Stimulated activated CD8-positive, alpha-beta memory T cell treated with anti-CD3 and anti-CD28 coated beads, Interleukin-7, amount 100 ng/mL, for 48 hours (primary cell): Measurements from ENCODE around the gene NCAPD3.
"Not testable (repeated sequence)": the region's sequence is repeated elsewhere in the genome, so short reads cannot be mapped to it uniquely, and the experiment has no call there.

ENCODE experiments used
- DNase-seq, 2 donors: peaks; one replicate each; pipeline ENCODE4 v3.0.0-alpha.2; 2020; ENCODE audit warnings: low read depth in 1 of 2; ENCODE audit errors: extremely low read depth in 1 of 2

NCAPD3 gene

GRCh38 chr11:134223836-134224709, at the start of gene NCAPD3, which contains the start of gene VPS26B:
Gene NCAPD3 (minus strand): TSS chr11:134223967. CDS start chr11:134223926, 41 bp downstream.
Gene VPS26B (plus strand): TSS chr11:134224671. CDS start chr11:134225123, 452 bp downstream.
- DNase-seq, result peak; percentile 91 to 95

- no peak for DNase-seq
Measured at GRCh38 chr11:134273317-134273712, 49.5 kb upstream of the NCAPD3 start.

- no peak for DNase-seq
Measured at GRCh38 chr11:134272381-134273316, 48.9 kb upstream of the NCAPD3 start.

GRCh38 chr11:134271978-134272377, 48.2 kb upstream of the NCAPD3 start:
- no peak for DNase-seq

GRCh38 chr11:134270250-134270714, 46.5 kb upstream of the NCAPD3 start:
- DNase-seq, result no peak

- DNase-seq, result no peak
Measured at GRCh38 chr11:134267966-134268365, 44.2 kb upstream of the NCAPD3 start.

GRCh38 chr11:134267461-134267860, 43.7 kb upstream of the NCAPD3 start:
- no peak for DNase-seq

- DNase-seq, result no peak
Measured at GRCh38 chr11:134266841-134267251, 43.1 kb upstream of the NCAPD3 start.

GRCh38 chr11:134266440-134266839, 42.7 kb upstream of the NCAPD3 start:
- DNase-seq, result no peak

GRCh38 chr11:134264966-134265764, 41.4 kb upstream of the NCAPD3 start:
- DNase-seq, result no peak

GRCh38 chr11:134261626-134262488, 38.1 kb upstream of the NCAPD3 start:
- no peak for DNase-seq

GRCh38 chr11:134260983-134261382, 37.2 kb upstream of the NCAPD3 start:
- no peak for DNase-seq

- DNase-seq, result no peak
Measured at GRCh38 chr11:134260503-134260902, 36.7 kb upstream of the NCAPD3 start.

GRCh38 chr11:134258577-134258976, 34.8 kb upstream of the NCAPD3 start:
- no peak for DNase-seq

- DNase-seq, result no peak
Measured at GRCh38 chr11:134257101-134257500, 33.3 kb upstream of the NCAPD3 start.

GRCh38 chr11:134255184-134255561, 31.4 kb upstream of the NCAPD3 start:
- not testable (repeated sequence) for DNase-seq

GRCh38 chr11:134254433-134255183, 30.8 kb upstream of the NCAPD3 start:
- no peak for DNase-seq

- peak; percentile 91 to 96 for DNase-seq
Measured at GRCh38 chr11:134253188-134253993, 29.6 kb upstream of the NCAPD3 start, which contains the start of the genes ACAD8 and THYN1. Gene ACAD8 (plus strand): TSS chr11:134253568. CDS start chr11:134253601, 33 bp downstream. Gene THYN1 (minus strand): TSS chr11:134253352. CDS start chr11:134252882, 470 bp downstream.
